GM23338 (cell line): ENCODE results near the gene IGSF21. TPM values are rescaled to one million over a fixed set of nuclear protein-coding genes. Genes with fewer than 3 reads are reported as not detected.

Experiments used
- CREB1 ChIP-seq: fragments of 250-450 bp; sonication (Bioruptor Pico); IDR thresholded peaks from 2 replicates; pipeline ENCODE4 v1.5.0; 2020; ENCODE audit warnings: low read depth, mild to moderate bottlenecking, moderate library complexity
- EZH2phosphoT487 ChIP-seq: fragments of 200-600 bp; sonication (generic); IDR thresholded peaks from one replicate; pipeline ENCODE4 v1.8.1; 2018; ENCODE audit warnings: antibody characterized with exemption; ENCODE audit not compliant: unreplicated experiment
- JUNB ChIP-seq: IDR thresholded peaks from one replicate; pipeline ENCODE4 v1.6.1; 2016; ENCODE audit warnings: antibody characterized with exemption; ENCODE audit not compliant: unreplicated experiment
- ZNF331 ChIP-seq: fragments of 250-450 bp; sonication (Bioruptor Pico); IDR thresholded peaks from 2 replicates; pipeline ENCODE4 v1.5.0; 2020; ENCODE audit warnings: low read depth, mild to moderate bottlenecking, moderate library complexity
- ZNF462 ChIP-seq: fragments of 250-450 bp; sonication (Bioruptor Pico); IDR thresholded peaks from 2 replicates; pipeline ENCODE4 v1.5.0; 2020; ENCODE audit warnings: mild to moderate bottlenecking, moderate library complexity
- polyA plus RNA-seq: library from polyadenylated mRNA; unstranded; fragments of >200 nt; fragmentation: Nextera tagmentation; extraction: Ambion mirVana; gene quantifications from 2 replicates; pipeline ENCODE4 v1.2.1, GENCODE V29; 2016
- total RNA-seq: library from RNA; depleted of rRNA; stranded (reverse); fragments of >200 nt; shearing (Covaris generic); gene quantifications from 2 replicates; pipeline ENCODE4 v1.2.3, GENCODE V29; 2014
- TF ChIP-seq, protein P1 (sequence below): IDR thresholded peaks from one replicate; pipeline ENCODE4 v1.6.1; 2018; ENCODE audit warnings: antibody characterized with exemption; ENCODE audit not compliant: unreplicated experiment
- TF ChIP-seq, protein P2 (sequence below): IDR thresholded peaks from 2 replicates; pipeline ENCODE4 v1.6.1; 2016; ENCODE audit warnings: antibody characterized with exemption

The IGSF21 gene
- total and polyA plus RNA-seq, 2 experiments from 2014 or later, result 15.6 to 15.7 TPM

- no peak for TF ChIP-seq ZNF462 (CRISPR knock-in tag)
- TF ChIP-seq, protein P1, sequence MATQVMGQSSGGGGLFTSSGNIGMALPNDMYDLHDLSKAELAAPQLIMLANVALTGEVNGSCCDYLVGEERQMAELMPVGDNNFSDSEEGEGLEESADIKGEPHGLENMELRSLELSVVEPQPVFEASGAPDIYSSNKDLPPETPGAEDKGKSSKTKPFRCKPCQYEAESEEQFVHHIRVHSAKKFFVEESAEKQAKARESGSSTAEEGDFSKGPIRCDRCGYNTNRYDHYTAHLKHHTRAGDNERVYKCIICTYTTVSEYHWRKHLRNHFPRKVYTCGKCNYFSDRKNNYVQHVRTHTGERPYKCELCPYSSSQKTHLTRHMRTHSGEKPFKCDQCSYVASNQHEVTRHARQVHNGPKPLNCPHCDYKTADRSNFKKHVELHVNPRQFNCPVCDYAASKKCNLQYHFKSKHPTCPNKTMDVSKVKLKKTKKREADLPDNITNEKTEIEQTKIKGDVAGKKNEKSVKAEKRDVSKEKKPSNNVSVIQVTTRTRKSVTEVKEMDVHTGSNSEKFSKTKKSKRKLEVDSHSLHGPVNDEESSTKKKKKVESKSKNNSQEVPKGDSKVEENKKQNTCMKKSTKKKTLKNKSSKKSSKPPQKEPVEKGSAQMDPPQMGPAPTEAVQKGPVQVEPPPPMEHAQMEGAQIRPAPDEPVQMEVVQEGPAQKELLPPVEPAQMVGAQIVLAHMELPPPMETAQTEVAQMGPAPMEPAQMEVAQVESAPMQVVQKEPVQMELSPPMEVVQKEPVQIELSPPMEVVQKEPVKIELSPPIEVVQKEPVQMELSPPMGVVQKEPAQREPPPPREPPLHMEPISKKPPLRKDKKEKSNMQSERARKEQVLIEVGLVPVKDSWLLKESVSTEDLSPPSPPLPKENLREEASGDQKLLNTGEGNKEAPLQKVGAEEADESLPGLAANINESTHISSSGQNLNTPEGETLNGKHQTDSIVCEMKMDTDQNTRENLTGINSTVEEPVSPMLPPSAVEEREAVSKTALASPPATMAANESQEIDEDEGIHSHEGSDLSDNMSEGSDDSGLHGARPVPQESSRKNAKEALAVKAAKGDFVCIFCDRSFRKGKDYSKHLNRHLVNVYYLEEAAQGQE, result no peak
- TF ChIP-seq, protein P2, sequence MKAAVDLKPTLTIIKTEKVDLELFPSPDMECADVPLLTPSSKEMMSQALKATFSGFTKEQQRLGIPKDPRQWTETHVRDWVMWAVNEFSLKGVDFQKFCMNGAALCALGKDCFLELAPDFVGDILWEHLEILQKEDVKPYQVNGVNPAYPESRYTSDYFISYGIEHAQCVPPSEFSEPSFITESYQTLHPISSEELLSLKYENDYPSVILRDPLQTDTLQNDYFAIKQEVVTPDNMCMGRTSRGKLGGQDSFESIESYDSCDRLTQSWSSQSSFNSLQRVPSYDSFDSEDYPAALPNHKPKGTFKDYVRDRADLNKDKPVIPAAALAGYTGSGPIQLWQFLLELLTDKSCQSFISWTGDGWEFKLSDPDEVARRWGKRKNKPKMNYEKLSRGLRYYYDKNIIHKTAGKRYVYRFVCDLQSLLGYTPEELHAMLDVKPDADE, result no peak
- no peak for TF ChIP-seq EZH2phosphoT487
- TF ChIP-seq JUNB, result no peak
- no peak for TF ChIP-seq ZNF331
- no peak for TF ChIP-seq CREB1 (CRISPR knock-in tag)
These were observed 265.6 kb downstream of the IGSF21 start (continued) for GRCh38 chr1:18373151-18373550.
